ENCODE measurements around the gene PRM3. TPM values are rescaled to one million over a fixed set of nuclear protein-coding genes. Genes with fewer than 3 reads are reported as not detected.

PRM3 gene
- total RNA-seq, 2 donors from 2014 or later, result not detected

GRCh38 chr16:11274964-11275363 is 1.5 kb upstream of the PRM3 start:
- ATAC-seq, result no peak
- Mint-ChIP-seq H3K9me3 (no peaks in the 10 kb centered on the region), H3K36me3 (no peaks in the 10 kb centered on the region), H3K27ac (no peak overlapping the region)
- DNase-seq (ENCODE audit: low spot score in 2 of 2), result no peak

- Mint-ChIP-seq H3K9me3 (no peaks in the 10 kb centered on the region), H3K36me3 (no peaks in the 10 kb centered on the region), H3K27ac (no peak overlapping the region)
- DNase-seq (ENCODE audit: low spot score in 2 of 2), result no peak
- no peak for ATAC-seq
Observed at GRCh38 chr16:11273721-11274324, 394 bp upstream of the PRM3 start.

DNA sequence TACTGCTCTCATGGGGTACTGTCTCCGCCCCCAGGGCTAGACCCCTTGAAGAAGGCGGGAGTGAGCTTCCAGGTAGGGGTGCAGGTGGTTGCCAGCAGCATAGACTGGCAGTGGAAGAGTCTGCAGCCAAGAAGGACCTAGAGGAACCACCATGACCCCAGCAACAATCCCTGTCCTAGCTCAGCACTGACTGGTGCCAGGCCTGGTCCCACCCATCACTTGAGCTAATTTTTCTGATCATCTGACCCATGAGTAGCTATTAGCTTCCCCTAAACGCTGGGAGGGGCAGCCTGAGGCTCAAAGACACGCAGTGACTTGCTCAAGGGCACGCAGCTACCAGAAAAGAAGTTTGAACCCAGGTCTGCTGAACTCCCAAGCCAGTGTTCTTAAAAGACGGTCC is 945 bp downstream of the PRM3 start:
- DNase-seq (ENCODE audit: low spot score in 2 of 2), result no peak
- Mint-ChIP-seq H3K36me3 (no peaks in the 10 kb centered on the region), H3K27ac (no peak overlapping the region), H3K9me3 (peaks cover 0 to 5% of the 10 kb centered on the region in 2 donors)
- ATAC-seq, result no peak

- DNase-seq (ENCODE audit: low spot score in 2 of 2) (no peak), ATAC-seq (no peak)
- H3K36me3 Mint-ChIP-seq, result no peaks in the 10 kb centered on the region
- H3K27ac Mint-ChIP-seq, result no peak overlapping the region
- H3K9me3 Mint-ChIP-seq, result peaks cover 0 to 5% of the 10 kb centered on the region in 2 donors
Observed at GRCh38 chr16:11271610-11272009, 1.8 kb downstream of the PRM3 start.

DNA sequence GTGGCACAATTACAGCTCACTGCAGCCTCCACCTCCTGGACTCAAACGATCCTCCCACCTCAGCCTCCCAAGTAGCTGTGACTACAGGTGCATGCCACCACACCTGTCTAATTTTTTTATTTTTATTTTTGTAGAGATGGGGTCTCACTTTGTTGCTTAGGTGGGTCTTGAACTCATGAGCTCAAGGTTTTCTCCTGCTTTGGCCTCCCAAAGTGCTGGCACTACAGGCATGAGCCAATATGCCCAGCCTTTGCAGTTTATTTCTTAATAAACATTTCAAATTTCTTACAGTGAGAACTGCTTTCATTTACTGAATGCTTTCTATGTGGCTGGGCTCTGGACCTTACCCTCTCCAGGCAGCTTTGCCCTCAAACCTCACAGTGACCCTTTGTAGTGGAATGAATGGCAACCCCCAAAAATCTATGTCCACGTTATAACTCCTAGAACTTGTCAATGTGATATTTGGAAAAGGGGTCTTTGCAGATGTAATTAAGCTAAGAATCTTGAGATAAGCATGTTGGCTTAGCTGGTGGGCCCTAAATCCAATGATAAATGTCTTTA is 2.7 kb downstream of the PRM3 start:
- Mint-ChIP-seq H3K27ac (no peak overlapping the region), H3K36me3 (no peaks in the 10 kb centered on the region), H3K9me3 (peaks cover 0 to 5% of the 10 kb centered on the region in 2 donors)
- no peak for ATAC-seq
- DNase-seq (ENCODE audit: low spot score in 2 of 2), result no peak

- peaks cover 0 to 5% of the 10 kb centered on the region in 2 donors for H3K9me3 Mint-ChIP-seq
- no peaks in the 10 kb centered on the region for H3K36me3 Mint-ChIP-seq
- no peak for DNase-seq (ENCODE audit: low spot score in 2 of 2)
- no peak for ATAC-seq
- H3K27ac Mint-ChIP-seq, result peak within 1 kb of the TSS in 1 of 2 donors; percentile 39
Observed at GRCh38 chr16:11268921-11269375, 4.5 kb downstream of the PRM3 start, which contains the start of gene TNP2. TNP2 (minus strand) TSS chr16:11269325; CDS start chr16:11269262, 63 bp downstream.

DNA sequence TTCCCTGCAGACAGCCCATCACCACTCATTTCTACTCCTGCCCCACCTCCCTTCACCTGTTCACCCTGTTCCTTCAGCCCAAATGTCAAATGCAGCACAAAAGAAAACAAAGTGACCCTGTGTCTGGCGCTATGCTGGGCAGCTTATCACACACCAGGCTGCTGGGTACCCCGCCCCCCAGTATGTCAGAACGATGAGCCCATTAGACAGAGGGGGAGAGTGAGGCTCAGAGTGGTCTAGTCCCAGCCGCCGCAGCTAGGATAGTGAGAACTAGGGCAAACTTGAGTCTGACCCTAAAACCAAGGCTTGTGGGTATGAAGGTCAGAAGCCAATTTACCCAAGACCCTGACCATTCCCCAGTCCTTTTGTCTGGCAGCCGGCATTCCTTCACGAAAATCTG is 8.3 kb downstream of the PRM3 start:
- ATAC-seq (no peak), DNase-seq (ENCODE audit: low spot score in 2 of 2) (no peak)
- peaks cover 0 to 5% of the 10 kb centered on the region in 2 donors for H3K9me3 Mint-ChIP-seq
- no peaks in the 10 kb centered on the region for H3K36me3 Mint-ChIP-seq
- H3K27ac Mint-ChIP-seq, result no peak overlapping the region

GRCh38 chr16:11264155-11264832 is 9.1 kb downstream of the PRM3 start:
- no peaks in the 10 kb centered on the region for H3K36me3 Mint-ChIP-seq
- peak; percentile 12 to 14 for ATAC-seq
- no peak for DNase-seq (ENCODE audit: low spot score in 2 of 2)
- peak overlapping the region; percentile 30 to 48 for H3K27ac Mint-ChIP-seq
- H3K9me3 Mint-ChIP-seq, result peaks cover 0 to 5% of the 10 kb centered on the region in 2 donors

- peak overlapping the region; percentile 30 to 48 for H3K27ac Mint-ChIP-seq
- H3K9me3 Mint-ChIP-seq, result peaks cover 0 to 5% of the 10 kb centered on the region in 2 donors
Observed at GRCh38 chr16:11263737-11264136, 9.7 kb downstream of the PRM3 start.

GRCh38 chr16:11262915-11263314 is 10.5 kb downstream of the PRM3 start:
- H3K36me3 Mint-ChIP-seq, result no peaks in the 10 kb centered on the region
- H3K27ac Mint-ChIP-seq, result no peak overlapping the region
- ATAC-seq (no peak), DNase-seq (ENCODE audit: low spot score in 2 of 2) (no peak)
- H3K9me3 Mint-ChIP-seq, result no peaks in the 10 kb centered on the region

More at GRCh38 chr16:11263737-11264136, 9.7 kb downstream of the PRM3 start:
- ATAC-seq, result peak; percentile 90 to 93
- H3K36me3 Mint-ChIP-seq, result no peaks in the 10 kb centered on the region
- DNase-seq (ENCODE audit: low spot score in 2 of 2), result peak; percentile 57 to 70

DNA sequence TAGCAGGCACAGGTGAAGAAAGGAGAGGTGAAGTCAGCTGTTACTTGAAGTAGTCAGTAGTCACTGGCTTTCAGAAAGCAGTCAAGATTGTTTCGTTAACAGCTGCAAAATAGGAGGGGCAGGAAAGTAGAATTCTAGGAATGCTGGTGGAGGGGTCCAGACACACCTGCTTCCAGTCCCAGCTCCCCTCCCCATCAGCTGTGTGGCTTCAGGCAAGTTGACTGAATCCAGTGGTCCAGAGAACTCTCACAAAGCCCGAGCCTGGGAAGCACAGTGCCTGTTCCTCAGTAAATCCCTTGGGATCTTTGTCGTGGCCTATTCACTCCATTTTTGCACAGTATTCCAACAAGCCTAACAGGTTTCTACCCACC is 12.8 kb downstream of the PRM3 start:
- Mint-ChIP-seq H3K9me3 (no peaks in the 10 kb centered on the region), H3K36me3 (no peaks in the 10 kb centered on the region), H3K27ac (no peak overlapping the region)
- DNase-seq (ENCODE audit: low spot score in 2 of 2) (no peak), ATAC-seq (no peak)

- H3K27ac Mint-ChIP-seq, result no peak overlapping the region
- H3K36me3 Mint-ChIP-seq, result peaks cover 0 to under 1% of the 10 kb centered on the region in 2 donors
- DNase-seq (ENCODE audit: low spot score in 2 of 2), result no peak
- no peaks in the 10 kb centered on the region for H3K9me3 Mint-ChIP-seq
- ATAC-seq, result no peak
Observed at GRCh38 chr16:11259655-11260595, 13.5 kb downstream of the PRM3 start.

- ATAC-seq (peak; percentile 11 to 25), DNase-seq (ENCODE audit: low spot score in 2 of 2) (peak in 1 of 2 donors; percentile 41)
- Mint-ChIP-seq H3K9me3 (no peaks in the 10 kb centered on the region), H3K36me3 (peaks cover 7 to 12% of the 10 kb centered on the region in 2 donors), H3K27ac (peak overlapping the region; percentile 53 to 88)
Observed at GRCh38 chr16:11258553-11259492, 14.6 kb downstream of the PRM3 start.

DNA sequence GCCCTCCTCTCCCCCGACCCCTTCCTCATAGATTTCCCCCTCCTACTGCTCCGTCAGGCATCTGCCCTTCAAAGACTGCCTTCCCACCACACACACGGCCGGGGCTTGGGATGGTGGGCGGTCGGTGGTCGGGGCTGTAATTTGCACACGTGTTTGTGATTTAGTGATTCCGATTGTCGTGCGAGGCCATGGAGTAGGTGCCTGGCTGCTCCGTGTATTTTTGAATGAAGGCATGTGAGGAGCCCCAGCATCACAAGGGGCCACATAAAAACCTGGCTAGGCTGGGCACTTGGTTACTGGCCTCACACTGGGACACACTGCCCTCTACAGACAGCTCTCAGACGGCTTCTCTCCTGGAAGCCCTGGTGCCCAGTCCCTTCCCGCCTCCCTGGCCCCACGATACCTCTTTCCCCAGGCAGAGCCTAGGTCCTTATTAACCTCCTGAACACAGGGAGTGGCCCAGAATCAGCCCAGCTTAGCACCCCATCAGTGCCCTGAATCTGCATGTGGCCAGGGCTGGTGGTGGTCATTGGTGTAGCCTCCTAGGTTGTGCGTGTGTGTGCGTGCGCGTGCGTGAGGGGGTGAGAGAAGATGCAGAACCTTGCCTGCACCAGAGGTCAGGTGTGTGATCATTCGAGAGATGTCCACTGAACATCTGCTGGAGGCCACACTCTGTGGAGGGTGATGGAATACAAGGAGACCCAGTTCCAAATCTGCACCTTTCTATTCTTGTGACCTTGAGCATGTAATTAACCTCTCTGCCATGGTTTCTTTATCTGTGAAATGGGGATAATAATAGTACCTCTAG is 16.1 kb downstream of the PRM3 start:
- peak in 1 of 2 donors; percentile 25 for ATAC-seq

GRCh38 chr16:11256661-11257130 is 16.7 kb downstream of the PRM3 start:
- DNase-seq (ENCODE audit: low spot score in 2 of 2) (no peak), ATAC-seq (no peak)
- peaks cover 28 to 33% of the 10 kb centered on the region in 2 donors for H3K36me3 Mint-ChIP-seq
- peak overlapping the region; percentile 95 to 99 for H3K27ac Mint-ChIP-seq
- H3K9me3 Mint-ChIP-seq, result no peaks in the 10 kb centered on the region

More for the DNA sequence above, 16.1 kb downstream of the PRM3 start:
- Mint-ChIP-seq H3K36me3 (peaks cover 22 to 27% of the 10 kb centered on the region in 2 donors), H3K9me3 (no peaks in the 10 kb centered on the region), H3K27ac (peak overlapping the region; percentile 95 to 99)
- peak; percentile 61 to 77 for DNase-seq (ENCODE audit: low spot score in 2 of 2)

All from activated naive CD4-positive, alpha-beta T cell treated with anti-CD3 and anti-CD28 coated beads, Interleukin-2, amount 50 U/mL, for 72 hours (primary cell).